H7 (cell line): ENCODE results near the gene C19orf67. TPM values are rescaled to one million over a fixed set of nuclear protein-coding genes. Genes with fewer than 3 reads are reported as not detected.

Experiments
- DNase-seq: peaks from one replicate; pipeline ENCODE4 v3.0.0; 2012
- H3K27me3 ChIP-seq: 2 replicates; pipeline ENCODE4 v1.6.0; 2011; ENCODE audit warnings: mild to moderate bottlenecking, low read length; ENCODE audit not compliant: control insufficient read depth, insufficient read depth
- H3K36me3 ChIP-seq: replicated peaks from 2 replicates; pipeline ENCODE4 v1.5.1; 2011; ENCODE audit warnings: low read length; ENCODE audit not compliant: control insufficient read depth, insufficient read depth
- H3K4me3 ChIP-seq: 2 replicates; pipeline ENCODE4 v1.5.1; 2011; ENCODE audit warnings: low read depth, mild to moderate bottlenecking, control low read depth, low read length, moderate library complexity; ENCODE audit not compliant: insufficient read depth
- total RNA-seq: library from RNA; depleted of rRNA; stranded (reverse); fragments of >200 nt; shearing (Covaris generic); gene quantifications from 2 replicates; pipeline ENCODE4 v1.2.3, GENCODE V29; 2014

Gene C19orf67
- total RNA-seq, 1 experiment from 2014 or later = 0.94 TPM

DNA sequence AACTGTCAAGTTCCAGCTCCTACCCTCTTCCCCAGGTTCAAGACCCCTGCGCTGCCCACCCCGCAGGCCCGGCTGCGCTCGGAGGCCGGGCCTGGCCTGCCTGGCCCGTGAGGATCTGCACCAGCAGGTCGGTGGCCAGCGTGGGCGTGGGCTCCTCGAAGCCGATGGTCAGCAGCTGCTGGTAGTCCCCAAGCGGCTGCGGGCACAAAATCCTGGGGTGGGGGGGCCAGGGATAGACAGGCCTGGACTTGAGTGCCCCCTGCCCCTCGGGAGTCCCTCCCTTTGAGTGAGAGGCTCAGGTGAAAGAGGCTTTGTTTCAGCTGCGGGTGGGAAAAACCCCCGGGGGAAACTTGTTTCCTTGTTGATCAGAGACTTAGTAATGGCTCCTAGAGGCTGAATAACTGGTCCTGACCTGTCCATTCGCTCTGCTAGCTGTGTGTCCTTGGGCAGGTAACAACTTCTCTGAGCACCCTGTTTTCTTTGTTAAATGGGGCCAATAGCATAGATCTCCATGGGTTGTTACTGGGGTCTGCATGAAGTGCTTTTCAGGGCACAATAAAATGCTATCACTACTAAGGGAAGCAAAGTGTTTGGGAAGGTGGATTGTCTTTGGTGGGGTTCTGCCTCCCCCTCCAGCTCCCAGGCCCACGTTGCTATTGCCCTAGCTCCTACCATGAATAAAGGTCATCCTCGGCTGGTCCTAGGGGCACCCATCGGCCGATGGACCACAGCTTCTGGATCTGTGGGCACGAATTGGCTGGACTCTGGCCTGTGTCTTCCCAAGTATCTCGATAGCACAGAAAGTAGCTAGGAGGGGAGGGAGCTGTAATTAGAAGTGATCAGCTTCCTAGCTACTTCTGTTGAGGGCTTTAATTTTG lies 3.5 kb downstream of the C19orf67 start:
- peak overlapping the region; percentile 57 for H3K4me3 ChIP-seq
- peaks cover 12% of the 10 kb centered on the region for H3K27me3 ChIP-seq
- H3K36me3 ChIP-seq = no peaks in the 10 kb centered on the region
- peak; percentile 16 for DNase-seq

DNA sequence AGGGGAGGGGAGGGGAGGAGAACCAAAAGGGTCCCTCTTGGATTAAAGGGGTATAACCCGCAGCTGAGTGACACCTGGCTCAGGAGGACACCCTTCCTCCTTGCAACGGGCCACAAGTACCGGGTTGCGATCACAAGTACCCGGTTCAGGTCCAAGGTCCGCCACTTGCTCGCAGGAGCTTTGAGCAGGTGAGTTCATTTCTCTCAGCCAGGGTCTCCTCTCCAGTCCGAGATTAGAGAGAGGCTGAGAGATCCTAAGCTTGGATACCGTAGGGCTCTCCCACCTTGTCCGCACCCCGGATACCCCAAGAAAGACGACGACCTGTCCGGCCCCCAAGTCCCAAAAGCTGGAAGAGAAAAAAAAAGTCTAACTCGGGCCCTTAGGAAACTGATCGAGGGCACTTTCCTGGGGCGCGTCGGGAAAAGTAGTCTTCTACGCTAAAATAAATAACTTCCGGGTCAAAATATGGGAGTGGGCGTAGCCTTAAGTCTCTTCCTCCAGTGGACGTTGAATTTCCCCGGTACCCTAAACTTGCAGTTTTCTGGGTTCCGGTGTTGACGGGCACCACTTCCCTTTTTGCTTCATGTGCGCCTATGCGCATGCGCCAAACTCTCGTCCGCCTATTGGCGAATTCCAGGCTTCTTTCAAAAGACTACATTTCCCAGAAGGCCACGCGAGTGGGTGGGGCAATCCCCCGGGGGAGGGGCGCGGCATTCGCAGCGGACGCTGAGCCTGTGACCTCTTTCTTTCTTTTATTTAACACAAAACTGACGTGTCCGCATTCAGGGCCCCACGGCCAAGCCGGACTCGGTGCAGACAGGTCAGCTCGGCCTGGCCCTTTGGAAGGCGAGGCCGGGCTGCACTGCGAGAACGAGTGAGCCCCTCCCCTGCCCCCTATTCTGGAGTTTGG lies 4.4 kb downstream of the C19orf67 start:
- peaks cover 12% of the 10 kb centered on the region for H3K27me3 ChIP-seq
- peak; percentile 97 for DNase-seq

DNA sequence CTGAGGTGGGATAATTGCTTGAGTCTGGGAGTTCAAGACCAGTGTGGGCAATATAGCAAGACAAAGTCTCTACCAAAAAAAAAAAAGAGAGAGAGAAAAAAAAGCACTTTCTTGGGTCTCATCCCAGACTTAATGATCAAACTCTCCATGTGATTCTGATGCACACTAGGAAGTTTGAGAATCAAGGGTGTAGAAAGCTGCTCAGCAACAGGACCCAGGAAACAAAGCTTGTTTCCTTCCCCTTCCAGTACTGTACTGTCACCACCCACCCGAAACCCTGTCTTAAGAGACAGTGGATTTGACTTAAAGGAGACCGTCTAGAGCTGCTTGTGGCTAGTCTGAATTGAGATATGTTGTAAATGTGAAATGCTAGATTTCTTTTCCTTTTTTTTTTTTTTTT lies 7.2 kb downstream of the C19orf67 start:
- Histone ChIP-seq H3K27me3 (peaks cover 25% of the 10 kb centered on the region), H3K36me3 (no peaks in the 10 kb centered on the region), H3K4me3 (no peak overlapping the region)
- DNase-seq = no peak

More for the DNA sequence above, 4.4 kb downstream of the C19orf67 start:
- no peaks in the 10 kb centered on the region for H3K36me3 ChIP-seq
- H3K4me3 ChIP-seq = peak overlapping the region; percentile 71

DNA sequence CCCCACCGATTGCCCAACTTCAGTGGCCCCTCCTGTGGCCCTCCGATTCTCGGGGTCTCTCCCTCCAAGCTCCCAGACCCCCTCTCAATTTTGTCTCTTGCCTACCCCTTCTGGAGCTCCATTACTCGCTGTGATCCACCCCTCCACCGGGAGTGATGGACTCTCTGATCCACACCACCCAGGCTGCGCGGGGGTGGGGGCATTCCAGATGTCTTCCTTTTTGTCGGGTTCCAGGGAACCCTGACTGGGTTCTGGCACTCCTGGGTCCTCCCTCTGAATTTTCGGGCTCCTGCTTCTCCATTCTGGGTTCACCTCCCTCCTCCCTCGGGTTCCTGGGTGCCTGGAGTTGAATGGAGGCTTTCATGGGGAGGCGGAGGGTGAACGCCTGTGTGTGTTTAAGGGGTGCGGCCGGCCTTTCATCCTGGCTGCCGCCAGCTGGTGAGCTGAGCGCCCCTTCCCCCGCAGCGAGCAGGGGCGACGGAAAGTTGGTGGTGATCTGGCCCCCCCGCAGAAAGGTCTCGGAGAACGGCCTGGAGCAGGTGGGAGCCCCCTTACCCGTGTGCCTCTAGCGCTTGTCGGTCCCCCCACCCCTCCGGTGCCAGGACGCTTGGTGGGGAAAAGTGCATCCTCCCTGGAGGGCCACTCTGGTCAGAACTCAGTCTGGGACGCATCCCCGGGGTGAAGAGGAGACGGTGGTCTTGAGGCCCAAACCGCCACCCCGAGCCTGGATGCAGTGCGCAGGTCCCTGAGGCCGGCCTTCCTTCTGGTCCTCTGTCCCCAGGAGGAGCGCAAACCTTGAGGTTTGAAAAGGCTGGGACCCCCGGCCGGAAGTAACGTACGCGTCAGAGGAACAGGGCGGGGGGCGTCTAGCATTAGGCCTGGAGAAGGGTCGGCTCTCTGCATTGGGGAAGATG lies 11.4 kb downstream of the C19orf67 start:
- peak overlapping the region; percentile 48 for H3K4me3 ChIP-seq
- no peaks in the 10 kb centered on the region for H3K36me3 ChIP-seq
- H3K27me3 ChIP-seq = peaks cover 40% of the 10 kb centered on the region
- peak; percentile 56 for DNase-seq

DNA sequence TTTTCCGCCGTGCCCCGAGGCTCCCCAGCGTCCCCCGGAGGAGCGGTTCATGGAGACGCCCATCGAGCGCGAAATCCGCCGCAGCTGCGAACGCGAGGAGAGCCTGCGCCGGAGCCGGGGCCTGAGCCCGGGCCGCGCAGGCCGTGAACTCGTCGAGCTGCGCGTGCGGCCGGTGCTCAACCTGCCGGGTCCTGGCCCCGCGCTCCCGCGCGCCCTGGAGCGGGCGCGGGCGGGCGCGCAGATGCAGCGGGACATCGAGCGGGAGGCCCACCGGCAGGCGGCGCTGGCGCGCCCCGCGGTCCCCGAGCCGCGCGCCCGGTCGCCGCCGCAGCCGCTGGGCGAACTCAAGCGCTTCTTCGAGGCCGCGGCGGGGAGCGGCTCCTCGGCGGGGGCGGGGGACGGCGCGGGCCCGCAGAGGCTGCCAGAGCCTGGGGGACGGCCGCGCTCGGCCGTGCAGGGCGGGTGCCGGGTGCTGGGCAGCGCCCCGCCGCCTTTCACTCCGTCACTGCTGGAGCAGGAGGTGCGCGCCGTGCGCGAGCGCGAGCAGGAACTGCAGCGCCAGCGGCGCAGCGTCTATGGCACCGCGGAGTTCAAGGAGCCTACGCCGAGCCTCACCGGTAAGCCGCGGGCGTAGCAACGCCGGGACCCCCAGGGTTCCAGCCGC lies 12.2 kb downstream of the C19orf67 start:
- Histone ChIP-seq H3K36me3 (no peaks in the 10 kb centered on the region), H3K4me3 (peak overlapping the region; percentile 48), H3K27me3 (peaks cover 40% of the 10 kb centered on the region)
- peak; percentile 90 for DNase-seq

DNA sequence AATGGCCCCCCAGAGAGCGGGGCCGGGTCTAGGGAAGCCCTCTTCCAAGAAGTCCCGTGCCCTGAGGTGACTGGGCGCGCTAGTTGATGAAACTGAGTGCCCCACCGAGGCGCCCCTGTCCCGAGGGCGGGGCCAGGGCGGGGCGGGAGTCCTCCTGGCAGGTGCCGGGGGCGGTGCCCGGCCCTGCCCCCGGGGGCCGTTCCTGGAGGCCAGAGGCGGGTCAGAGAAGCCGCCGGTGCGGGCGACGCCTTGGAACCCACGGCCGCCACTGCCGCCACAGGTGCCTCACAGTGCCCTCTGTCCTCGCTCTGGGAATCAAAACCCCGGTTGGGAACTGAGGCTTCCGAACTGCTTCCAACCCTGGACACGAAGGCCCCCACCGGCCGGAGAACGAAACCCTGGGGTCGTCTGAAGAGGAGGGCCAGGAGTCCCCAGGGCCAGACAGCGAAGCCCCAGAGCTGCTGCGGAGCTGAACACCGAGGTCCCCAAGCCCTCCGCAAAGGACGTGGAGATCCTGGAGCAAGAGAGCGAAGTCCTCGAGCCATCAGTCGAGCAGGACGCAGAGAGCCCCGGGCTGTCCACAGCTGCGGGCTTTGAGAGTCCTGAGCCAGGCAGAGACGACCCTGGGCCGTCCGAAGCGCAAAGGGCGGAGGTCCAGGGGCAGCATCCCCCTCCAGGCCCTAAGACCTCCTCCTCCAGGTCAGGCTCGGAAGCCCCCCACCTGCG lies 12.9 kb downstream of the C19orf67 start, which contains the start of gene MISP3:
MISP3 (plus strand) TSS at position 252 of the 726 bp plus-strand sequence. CDS start 524 bp downstream, outside the sequence.
- peak; percentile 74 for DNase-seq
- H3K36me3 ChIP-seq = no peaks in the 10 kb centered on the region

DNA sequence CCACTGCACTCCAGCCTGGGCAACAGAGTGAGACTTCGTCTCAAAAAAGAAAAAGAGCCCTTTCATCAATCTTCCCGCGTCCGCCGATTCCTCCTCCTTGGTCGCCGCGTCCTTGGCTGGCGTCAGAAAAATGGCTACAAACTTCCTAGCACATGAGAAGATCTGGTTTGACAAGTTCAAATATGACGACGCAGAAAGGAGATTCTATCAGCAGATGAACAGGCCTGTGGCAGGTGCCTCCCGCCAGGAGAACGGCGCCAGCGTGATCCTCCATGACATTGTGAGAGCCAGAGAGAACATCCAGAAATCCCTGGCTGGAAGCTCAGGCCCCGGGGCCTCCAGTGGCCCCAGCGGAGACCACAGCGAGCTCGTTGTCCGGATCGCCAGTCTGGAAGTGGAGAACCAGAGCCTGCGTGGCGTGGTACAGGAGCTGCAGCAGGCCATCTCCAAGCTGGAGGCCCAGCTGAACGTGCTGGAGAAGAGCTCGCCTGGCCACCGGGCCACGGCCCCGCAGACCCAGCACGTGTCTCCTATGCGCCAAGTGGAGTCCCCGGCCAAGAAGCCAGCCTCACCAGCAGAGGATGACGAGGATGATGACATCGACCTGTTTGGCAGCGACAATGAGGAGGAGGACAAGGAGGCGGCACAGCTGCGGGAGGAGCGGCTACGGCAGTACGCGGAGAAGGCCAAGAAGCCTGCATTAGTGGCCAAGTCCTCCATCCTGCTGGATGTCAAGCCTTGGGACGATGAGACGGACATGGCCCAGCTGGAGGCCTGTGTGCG lies 15.1 kb downstream of the C19orf67 start:
- H3K4me3 ChIP-seq = no peak overlapping the region
- DNase-seq = peak; percentile 7
- H3K27me3 ChIP-seq = peaks cover 38% of the 10 kb centered on the region
- H3K36me3 ChIP-seq = no peaks in the 10 kb centered on the region

More for the DNA sequence above, 12.9 kb downstream of the C19orf67 start, which contains the start of gene MISP3:
- Histone ChIP-seq H3K27me3 (peaks cover 40% of the 10 kb centered on the region), H3K4me3 (peak within 1 kb of the TSS; percentile 48)

DNA sequence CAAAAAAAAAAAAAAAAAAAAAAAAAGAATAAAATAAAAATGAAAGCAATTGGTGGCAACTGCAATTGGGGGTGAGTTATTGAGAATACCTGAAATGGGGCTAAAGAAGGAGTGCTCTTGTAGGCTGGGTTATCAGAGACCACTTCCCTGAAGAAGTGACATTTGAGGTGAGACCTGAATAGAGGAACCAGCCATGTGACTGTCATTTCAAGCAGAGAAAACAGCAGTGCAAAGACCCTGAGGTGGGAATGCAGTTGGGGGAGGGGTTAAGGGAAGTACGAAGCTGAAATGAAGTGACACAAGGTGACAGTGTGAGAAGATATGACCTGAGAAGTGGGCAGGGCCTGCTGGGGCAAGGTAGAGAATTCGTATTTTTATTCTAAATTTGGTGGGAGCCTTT lies 19.4 kb downstream of the C19orf67 start:
- Histone ChIP-seq H3K4me3 (no peak overlapping the region), H3K27me3 (peaks cover 3% of the 10 kb centered on the region; the same call in 1 of the 2 replicates), H3K36me3 (no peaks in the 10 kb centered on the region)
- DNase-seq = no peak

DNA sequence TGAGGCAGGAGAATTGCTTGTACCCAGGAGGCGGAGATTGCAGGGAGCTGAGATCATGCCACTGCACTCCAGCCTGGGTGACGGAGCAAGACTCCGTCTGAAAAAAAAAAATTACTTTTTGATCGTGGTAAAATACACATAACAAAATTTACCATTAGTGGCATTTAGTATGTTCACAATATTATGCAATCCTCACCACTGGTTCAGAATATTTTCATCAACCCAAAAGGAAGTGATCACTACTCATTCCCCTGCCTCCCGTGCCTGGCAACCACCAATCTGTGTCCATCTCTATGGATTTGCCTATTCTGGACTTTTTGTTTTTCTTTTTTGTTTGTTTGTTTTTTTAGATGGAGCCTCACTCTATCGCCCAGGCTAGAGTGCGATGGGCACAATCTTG lies 22.5 kb downstream of the C19orf67 start:
- H3K27me3 ChIP-seq = peaks cover 15% of the 10 kb centered on the region

DNA sequence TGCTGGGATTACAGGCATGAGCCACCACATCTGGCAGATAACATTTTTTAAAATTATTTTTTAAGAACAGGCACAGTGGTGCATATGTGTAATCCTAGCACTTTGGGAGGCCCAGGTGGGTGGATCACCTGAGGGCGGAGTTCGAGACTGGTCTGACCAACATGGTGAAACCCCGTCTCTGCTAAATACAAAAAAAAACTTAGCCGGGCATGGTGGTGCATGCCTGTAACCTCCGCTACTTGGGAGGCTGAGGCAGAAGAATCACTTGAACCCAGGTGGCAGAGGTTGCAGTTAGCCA lies 23.1 kb downstream of the C19orf67 start:
- H3K27me3 ChIP-seq = peaks cover 19% of the 10 kb centered on the region
- no peaks in the 10 kb centered on the region for H3K36me3 ChIP-seq
- no peak overlapping the region for H3K4me3 ChIP-seq
- DNase-seq = no peak

More for the DNA sequence above, 22.5 kb downstream of the C19orf67 start:
- no peak overlapping the region for H3K4me3 ChIP-seq
- no peaks in the 10 kb centered on the region for H3K36me3 ChIP-seq
- no peak for DNase-seq

DNA sequence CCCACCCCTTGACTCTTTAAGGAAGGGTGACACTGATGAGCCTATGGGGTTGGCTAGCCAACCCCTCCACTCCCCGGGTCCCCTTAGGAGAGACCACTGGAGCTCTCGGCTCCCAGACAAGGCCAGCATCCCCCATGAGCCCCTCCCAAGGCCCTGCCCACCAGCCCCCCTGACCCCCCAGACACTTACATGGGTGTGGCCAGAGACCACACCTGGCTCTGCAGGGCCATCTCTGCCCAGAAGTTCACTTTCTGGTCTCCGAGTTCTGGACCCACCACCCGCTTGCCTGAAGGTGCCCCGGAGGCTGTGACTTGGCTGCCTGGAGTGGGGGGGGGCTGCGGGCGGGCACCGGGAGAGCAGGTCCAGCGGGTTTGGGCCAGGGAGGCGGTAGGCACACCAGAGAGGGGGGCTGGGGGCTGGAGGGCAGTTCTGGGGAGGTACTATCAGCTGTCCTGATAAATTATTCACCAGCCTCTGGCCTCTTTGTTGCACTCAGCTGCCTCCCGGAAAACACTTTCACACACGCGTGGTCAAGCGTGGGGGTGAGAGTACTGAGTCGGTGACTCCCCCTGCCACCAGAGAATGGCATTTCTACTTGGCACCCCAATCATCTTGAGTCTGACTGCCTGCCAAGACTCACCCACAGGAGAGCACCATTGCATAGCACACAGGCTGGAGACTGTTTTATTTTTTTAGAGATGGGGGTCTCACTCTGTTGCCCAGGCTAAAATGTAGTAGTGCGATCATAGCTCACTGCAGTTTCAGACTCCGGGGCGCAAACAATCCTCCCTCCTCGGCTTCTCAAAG lies 23.6 kb downstream of the C19orf67 start, which contains the start of gene PALM3:
PALM3 (minus strand) TSS at position 326 of the 807 bp plus-strand sequence; CDS start at position 230, 96 bp downstream.
- H3K27me3 ChIP-seq = peaks cover 22% of the 10 kb centered on the region
- peak; percentile 38 for DNase-seq
- H3K4me3 ChIP-seq = no peak within 1 kb of the TSS
- H3K36me3 ChIP-seq = no peaks in the 10 kb centered on the region
